Activated CD4-positive, CD25-positive, alpha-beta regulatory T cell treated with anti-CD3 and anti-CD28 coated beads, Interleukin-2, amount 50 U/mL, for 72 hours (primary cell): Measurements from ENCODE around the gene SLC39A11.

Experiments used
- DNase-seq: peaks from one replicate; pipeline ENCODE4 v3.0.0; 2021

SLC39A11 gene

GRCh38 chr17:72971226-72971880, 121.1 kb downstream of the SLC39A11 start:
- DNase-seq = no peak

GRCh38 chr17:72970797-72971196, 121.7 kb downstream of the SLC39A11 start:
- no peak for DNase-seq

DNA sequence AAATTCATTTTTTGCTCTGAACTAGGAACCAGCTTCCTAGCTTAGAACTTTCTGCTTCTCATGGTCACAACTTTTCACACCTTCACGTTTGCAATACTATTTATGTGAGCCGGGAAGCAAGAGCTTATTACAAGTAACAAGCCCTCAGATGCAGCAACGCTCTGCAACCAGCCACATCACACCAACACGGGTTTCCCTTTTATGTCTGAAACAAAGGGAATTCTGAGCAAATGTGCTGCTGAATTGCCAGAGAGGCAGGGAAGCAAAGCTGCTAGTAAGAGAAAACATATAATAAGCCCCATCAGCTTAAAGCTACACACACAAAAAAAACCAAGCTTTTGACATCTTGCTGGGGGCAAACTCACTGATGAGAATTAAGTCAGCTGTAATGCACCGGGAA, 122.2 kb downstream of the SLC39A11 start:
- no peak for DNase-seq

DNA sequence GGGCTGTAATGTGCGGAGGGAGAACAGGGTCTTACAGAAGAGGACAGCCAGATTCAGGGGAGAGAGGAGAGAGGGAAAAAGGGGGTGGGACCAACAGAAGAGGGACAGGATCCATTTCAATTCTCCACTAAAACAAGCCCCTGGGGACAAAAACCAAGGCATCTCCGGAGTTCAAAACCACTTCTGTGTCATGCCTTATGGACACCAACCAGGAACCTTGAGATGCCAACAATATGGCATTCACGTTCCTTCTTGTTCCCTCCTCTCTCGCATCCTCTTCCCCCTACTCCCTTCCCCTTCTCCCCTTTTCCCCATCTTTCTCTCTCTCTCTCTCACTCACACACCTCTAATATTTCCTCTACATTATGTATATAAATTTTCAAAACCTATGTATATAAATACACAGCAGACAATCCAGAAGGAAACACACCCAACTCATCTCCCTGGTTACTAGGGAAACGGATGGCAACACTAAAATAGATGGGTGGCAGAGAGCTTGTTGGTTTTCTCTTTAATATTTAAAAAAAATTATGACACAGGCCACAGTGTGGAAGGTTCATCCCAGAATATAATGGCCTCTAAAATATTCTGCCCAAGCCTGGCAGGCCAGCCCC, 123.1 kb downstream of the SLC39A11 start:
- DNase-seq = no peak

- DNase-seq = no peak
Observed at GRCh38 chr17:72968798-72969197, 123.7 kb downstream of the SLC39A11 start.

DNA sequence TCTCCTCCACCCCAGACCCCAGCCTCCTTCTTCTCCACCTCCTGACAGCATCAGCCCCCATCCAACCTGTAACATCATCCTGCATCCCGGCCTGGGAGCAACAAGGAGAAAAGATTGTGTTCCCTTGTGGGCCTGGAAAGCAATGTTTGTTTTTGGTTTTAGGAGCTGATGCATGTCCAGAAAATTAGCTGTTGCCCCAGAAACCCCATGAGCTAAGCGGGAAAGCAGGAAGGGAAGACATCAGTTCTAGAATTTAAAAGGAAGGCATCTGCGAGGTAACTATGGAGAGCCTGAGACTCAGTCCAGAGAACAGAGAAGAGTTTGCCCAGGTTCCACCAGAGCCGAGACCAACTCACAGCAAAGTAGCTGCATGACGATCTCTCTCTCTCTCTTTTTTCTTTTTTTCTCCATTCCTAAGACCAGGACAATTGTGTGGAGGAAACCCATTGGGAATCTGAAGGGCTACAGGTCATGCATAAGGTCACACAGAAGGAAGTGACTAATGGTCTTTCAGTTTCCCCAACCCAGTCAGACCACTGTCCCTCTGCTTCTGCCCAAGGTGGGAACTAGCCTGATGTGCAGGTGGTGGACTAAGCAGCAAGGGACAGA, 124.4 kb downstream of the SLC39A11 start:
- DNase-seq = no peak

DNA sequence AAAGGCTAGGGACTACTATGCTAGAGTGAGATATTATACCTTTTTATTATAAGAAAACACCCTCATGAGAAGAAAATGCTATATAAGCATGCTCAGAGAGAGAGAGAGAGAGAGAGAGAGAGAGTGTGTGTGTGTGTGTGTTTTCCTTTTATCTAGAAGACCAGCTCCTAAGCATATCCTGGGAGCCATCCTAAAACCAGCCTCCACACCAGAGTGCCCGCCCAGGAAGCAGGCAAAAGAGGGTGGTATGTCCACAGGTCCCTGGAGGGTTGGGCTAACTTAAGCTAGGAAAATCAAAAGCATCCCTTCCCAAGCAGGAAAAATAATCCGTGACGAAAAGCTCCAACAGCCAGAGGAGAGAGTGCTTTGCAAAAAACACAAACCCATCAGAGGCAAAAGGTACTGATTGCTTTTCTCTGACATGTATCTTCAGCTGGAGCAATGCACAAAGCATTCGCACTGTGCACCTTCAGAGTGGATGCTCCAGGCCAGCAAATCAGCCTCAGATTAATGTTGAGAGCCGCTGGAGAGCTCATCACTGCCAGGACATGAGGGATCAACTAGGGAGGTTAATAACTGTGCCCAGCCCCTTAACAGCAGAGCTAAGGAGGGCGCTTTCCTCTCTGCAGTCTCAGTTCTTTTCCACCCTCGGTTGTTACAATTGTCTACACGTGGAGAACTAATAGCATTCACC, 125.1 kb downstream of the SLC39A11 start:
- no peak for DNase-seq

GRCh38 chr17:72962106-72962505, 130.4 kb downstream of the SLC39A11 start:
- DNase-seq = no peak

GRCh38 chr17:72955391-72956140, 136.9 kb downstream of the SLC39A11 start:
- DNase-seq = no peak

- DNase-seq = no peak
Observed at GRCh38 chr17:72954579-72954978, 137.9 kb downstream of the SLC39A11 start.

DNA sequence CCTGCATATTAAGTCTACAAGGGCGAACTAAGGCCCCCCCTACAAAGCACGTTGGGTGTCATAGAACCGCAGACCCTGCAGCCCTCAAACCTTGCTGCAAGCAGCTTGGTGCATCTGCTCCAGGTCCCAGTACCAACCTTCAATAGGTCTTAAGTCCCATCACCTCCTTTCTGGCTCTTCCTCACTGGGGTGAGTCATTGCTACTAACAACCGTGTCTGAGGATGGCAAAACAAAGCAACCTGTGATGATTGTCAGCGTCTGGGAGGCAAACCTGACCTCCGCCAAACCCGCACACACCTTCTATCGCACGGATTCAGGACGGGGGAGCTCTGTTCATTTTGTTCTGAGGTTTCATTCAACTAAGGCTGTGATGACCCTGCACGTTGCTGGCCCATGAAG, 138.9 kb downstream of the SLC39A11 start:
- DNase-seq = no peak

DNA sequence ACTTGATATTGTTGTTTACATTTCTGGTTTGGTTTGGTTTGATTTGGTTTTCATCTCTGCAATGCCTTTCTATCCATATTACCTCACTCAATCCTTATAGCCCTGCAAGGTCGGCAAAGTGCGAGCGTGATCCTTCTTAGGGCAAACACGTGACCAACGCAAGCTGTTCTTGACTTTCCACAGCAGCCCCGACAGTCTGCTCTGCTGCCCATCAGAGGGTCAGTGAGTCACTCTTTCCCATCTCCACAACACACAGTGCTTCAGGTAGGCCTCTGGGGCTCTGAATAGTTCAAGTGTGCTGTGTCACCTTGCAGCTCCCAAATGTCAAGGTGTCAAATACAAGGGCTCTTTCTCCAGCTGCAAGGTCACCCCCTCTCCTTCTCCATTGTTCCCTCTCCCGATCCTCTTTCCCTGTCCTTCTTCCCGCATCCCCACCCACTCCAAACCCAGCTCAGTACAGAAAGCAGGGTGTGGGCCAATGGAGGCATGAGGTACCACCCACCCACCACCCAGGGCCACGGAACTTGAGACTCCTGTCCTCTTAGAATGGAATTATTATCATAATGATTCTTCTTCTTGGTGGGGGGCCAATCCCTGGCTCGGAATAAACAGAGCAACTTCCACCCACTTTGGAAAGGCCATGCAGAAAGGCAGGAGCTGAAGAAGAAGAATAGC, 139.7 kb downstream of the SLC39A11 start:
- DNase-seq = no peak

DNA sequence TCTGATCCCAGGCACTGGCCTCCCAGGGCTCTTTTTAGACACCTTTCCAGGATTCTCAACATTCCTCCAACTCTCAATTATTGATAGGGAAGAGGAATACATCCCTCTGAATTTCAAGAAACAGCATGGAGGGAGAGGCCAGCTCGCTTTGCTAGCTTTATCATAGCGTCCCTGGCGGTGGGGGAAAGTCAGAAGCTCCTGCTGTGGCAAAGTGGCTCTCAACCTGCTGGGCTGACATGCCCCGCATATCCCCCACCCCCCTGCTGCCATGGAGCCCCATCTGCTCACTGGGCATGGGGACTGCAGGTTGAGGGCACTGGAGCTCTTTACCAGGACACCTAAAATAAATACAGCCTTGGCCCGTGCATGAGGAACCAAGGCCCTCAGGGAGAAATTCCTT, 140.3 kb downstream of the SLC39A11 start:
- no peak for DNase-seq

DNA sequence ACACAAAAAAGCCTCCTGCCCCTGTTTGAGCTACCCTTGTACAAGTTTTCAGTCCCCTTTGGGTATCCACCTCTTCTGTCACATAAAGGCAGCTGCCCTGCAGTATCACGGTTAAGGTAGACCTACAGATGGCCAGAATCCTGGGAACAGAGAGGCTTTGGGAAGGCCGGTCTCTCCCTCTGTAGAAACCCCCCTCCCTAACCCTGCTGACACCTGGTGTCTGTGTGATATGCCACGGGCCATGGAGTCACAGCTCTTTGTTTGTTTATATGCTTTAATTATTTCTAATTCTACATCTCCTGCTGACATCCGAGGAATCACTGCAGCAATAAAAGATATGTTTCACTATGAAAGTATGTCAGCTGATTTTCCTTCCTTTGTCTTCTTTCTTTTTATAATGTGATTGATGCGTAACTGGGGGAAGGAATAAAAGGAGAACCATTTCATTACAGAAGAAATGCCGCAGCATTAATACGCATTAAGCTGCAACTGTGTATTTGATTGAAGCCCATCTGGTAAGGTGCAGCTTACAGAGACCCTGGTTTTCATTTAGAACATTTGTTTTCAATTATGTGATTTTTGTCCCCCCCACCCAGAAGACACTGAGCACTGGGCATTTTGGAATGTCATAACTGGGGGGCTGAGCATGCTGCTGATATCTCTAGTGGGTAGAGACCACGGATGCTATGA, 142.1 kb downstream of the SLC39A11 start:
- no peak for DNase-seq

GRCh38 chr17:72948115-72948514, 144.4 kb downstream of the SLC39A11 start:
- DNase-seq = no peak

- DNase-seq = no peak
Observed at GRCh38 chr17:72947475-72947874, 145.0 kb downstream of the SLC39A11 start.

DNA sequence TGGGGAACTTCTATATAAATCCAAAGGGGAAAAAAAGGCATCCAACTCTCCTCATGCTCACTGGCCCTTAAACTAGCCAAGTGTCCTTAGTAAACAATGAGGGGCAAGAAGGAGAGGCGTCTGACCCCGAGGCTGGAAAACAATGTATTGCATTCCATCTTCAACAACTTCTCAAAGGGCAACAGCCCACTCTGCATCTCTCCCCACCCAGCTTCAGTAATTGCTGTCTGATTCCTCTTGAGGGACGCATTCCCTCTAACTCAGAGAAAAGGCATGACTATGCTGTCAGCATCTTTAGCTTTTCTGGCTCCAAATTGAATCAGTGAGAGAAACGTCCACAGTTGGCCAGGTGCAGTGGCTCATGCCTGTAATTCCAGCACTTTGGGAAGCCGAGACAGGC, 145.8 kb downstream of the SLC39A11 start:
- DNase-seq = no peak

DNA sequence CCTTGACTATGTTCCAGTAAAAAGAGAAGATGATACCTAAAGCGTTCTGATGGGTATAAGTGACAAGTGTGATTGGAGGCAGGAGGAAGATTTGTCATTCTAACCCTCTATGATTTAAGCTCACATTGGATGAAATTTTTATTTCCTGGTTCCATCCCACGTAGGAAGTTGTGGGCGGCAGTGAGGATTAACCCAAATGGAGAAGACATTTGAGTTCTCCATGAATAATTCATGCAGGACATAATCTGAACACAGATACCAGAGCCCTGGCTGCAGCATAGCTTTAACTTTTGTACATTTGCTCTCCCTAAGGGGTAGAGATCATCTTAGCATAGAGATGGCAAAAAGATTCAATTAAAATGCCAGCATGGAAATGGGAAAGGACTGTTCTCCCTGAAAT, 146.3 kb downstream of the SLC39A11 start:
- DNase-seq = no peak

DNA sequence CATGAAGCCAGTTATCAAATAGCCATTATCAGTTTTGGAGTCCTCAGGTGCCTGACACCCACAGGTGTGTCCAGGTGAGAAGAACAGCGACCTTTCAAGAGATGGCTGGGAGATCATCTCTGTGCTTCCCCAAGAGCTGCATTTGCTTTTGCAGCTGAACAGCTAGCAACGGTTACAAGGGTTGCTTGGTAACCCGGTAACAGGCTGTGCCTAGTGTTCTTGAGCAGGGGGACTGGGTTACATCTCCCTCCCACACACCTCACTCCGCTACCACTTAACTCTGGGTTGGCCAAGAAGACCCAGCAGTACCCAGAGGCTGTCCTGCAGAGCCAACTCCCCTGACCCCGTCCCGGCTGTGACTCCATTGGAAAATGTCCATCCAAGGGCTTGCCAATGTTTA, 147.0 kb downstream of the SLC39A11 start:
- no peak for DNase-seq

GRCh38 chr17:72943826-72944689, 148.4 kb downstream of the SLC39A11 start:
- no peak for DNase-seq

DNA sequence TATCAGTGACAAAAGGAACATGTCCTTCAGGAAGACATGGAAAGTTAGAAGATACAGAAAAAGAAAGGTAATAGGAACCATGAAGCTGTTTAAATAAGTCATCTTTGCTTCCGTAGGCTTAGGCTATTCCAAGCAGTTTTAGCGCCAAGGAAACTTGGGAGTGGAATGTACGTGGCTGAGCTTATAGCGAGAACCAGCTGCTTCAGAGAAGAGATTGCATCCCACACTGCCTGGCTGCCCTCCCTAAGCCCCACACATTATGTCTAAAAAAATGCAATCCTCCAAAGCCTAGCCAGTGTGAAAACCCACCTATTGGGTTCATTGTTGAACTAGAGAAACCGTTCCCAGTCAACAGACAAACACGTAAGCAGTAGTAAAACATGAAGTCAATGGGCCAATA, 149.9 kb downstream of the SLC39A11 start:
- DNase-seq = no peak
